CD14-positive monocyte (primary cell): Measurements from ENCODE around the gene DENND4C. TPM values are rescaled to one million over a fixed set of nuclear protein-coding genes. Genes with fewer than 3 reads are reported as not detected.

Experiments
- DNase-seq, 3 donors: peaks; one replicate each; pipeline ENCODE4 v3.0.0-alpha.2; 2011 to 2022
- H2AFZ ChIP-seq: 2 replicates; pipeline ENCODE4 v1.6.0; 2012; ENCODE audit warnings: mild to moderate bottlenecking, low read depth, low read length, inconsistent platforms; ENCODE audit not compliant: insufficient read depth, poor library complexity, severe bottlenecking
- H3K27ac ChIP-seq, 2 donors: 1 replicate in 1 of 2; 2 replicates in 1 of 2; pipeline ENCODE4 v1.5.1; 2012 to 2013; ENCODE audit warnings: low read length in 2 of 2, control low read depth in 1 of 2, inconsistent platforms in 1 of 2, low read depth in 1 of 2, mild to moderate bottlenecking in 1 of 2
- H3K27me3 ChIP-seq, 2 donors: one replicate each; pipeline versions ENCODE4 v1.6.0 to v1.6.1; 2011 to 2013; ENCODE audit warnings: low read length in 2 of 2; ENCODE audit not compliant: control insufficient read depth in 2 of 2, insufficient read depth in 2 of 2
- H3K36me3 ChIP-seq, 2 donors: replicated peaks in 1 of 2; 1 replicate in 1 of 2; 2 replicates in 1 of 2; pipeline versions ENCODE4 v1.5.1 to v1.6.1; 2012 to 2013; ENCODE audit warnings: low read length in 2 of 2, control low read depth in 1 of 2, inconsistent platforms in 1 of 2, mild to moderate bottlenecking in 1 of 2; ENCODE audit not compliant: insufficient read depth in 2 of 2, control insufficient read depth in 1 of 2
- H3K4me1 ChIP-seq, 2 donors: 1 replicate in 1 of 2; 2 replicates in 1 of 2; pipeline versions ENCODE4 v1.5.1 to v1.6.1; 2012 to 2013; ENCODE audit warnings: low read length in 2 of 2, control low read depth in 1 of 2, inconsistent platforms in 1 of 2, mild to moderate bottlenecking in 1 of 2, moderate library complexity in 1 of 2; ENCODE audit not compliant: insufficient read depth in 2 of 2, control insufficient read depth in 1 of 2
- H3K4me2 ChIP-seq: replicated peaks from 2 replicates; pipeline ENCODE3; 2012; ENCODE audit warnings: low read length, moderate library complexity, mild to moderate bottlenecking; ENCODE audit not compliant: poor library complexity, severe bottlenecking; ENCODE audit errors: extremely low read depth
- H3K4me3 ChIP-seq, 3 experiments: fragments of 200-600 bp in 1 of 3; sonication (generic) in 1 of 3; replicated peaks in 1 of 3; 1 replicate in 2 of 3; 2 replicates in 1 of 3; pipeline ENCODE4 v1.5.1; 2011 to 2013; ENCODE audit warnings: low read length in 3 of 3, mild to moderate bottlenecking in 3 of 3, control low read depth in 2 of 3, low read depth in 2 of 3, inconsistent platforms in 1 of 3, moderate library complexity in 1 of 3
- H3K79me2 ChIP-seq: 2 replicates; pipeline ENCODE4 v1.6.0; 2012; ENCODE audit warnings: mild to moderate bottlenecking, control low read depth, inconsistent platforms, low read length, moderate library complexity; ENCODE audit not compliant: insufficient read depth
- H3K9ac ChIP-seq: 2 replicates; pipeline ENCODE4 v1.6.0; 2017; ENCODE audit warnings: low read length, mild to moderate bottlenecking; ENCODE audit not compliant: insufficient read depth, poor library complexity, severe bottlenecking
- H3K9me3 ChIP-seq, 2 donors: replicated peaks in 1 of 2; 1 replicate in 1 of 2; 2 replicates in 1 of 2; pipeline versions ENCODE4 v1.5.1 to v1.6.1; 2012 to 2013; ENCODE audit warnings: low read length in 2 of 2, control low read depth in 1 of 2; ENCODE audit not compliant: control insufficient read depth in 1 of 2, insufficient read depth in 1 of 2
- H4K20me1 ChIP-seq: 2 replicates; pipeline ENCODE4 v1.6.0; 2012; ENCODE audit warnings: mild to moderate bottlenecking, low read length, control low read depth, moderate library complexity; ENCODE audit not compliant: insufficient read depth
- H3K27ac Mint-ChIP-seq, 7 donors: one replicate each; pipeline ENCODE4 v1.8.0; 2020; ENCODE audit warnings: mild to moderate bottlenecking in 7 of 7, mixed read lengths in 7 of 7, moderate library complexity in 6 of 7, inconsistent platforms in 2 of 7
- H3K27me3 Mint-ChIP-seq, 3 donors: one replicate each; pipeline ENCODE4 v1.8.0; 2021 to 2022; ENCODE audit warnings: low read depth in 3 of 3, mild to moderate bottlenecking in 3 of 3, mixed read lengths in 3 of 3, moderate library complexity in 3 of 3, inconsistent platforms in 1 of 3
- H3K36me3 Mint-ChIP-seq, 2 donors: one replicate each; pipeline ENCODE4 v1.8.0; 2020; ENCODE audit warnings: mixed read lengths in 2 of 2, inconsistent platforms in 1 of 2, mild to moderate bottlenecking in 1 of 2
- H3K4me1 Mint-ChIP-seq: one replicate; pipeline ENCODE4 v1.8.0; 2020; ENCODE audit warnings: mild to moderate bottlenecking, mixed read lengths
- H3K4me3 Mint-ChIP-seq, 2 donors: one replicate each; pipeline ENCODE4 v1.8.0; 2020; ENCODE audit warnings: mild to moderate bottlenecking in 2 of 2, mixed read lengths in 2 of 2, moderate library complexity in 1 of 2
- H3K9me3 Mint-ChIP-seq, 7 donors: one replicate each; pipeline ENCODE4 v1.8.0; 2020 to 2022; ENCODE audit warnings: mixed read lengths in 7 of 7, mild to moderate bottlenecking in 6 of 7, moderate library complexity in 6 of 7, inconsistent platforms in 2 of 7
- WGBS: methylation state at CpG from one replicate; pipeline ENCODE4 v1.1.5; 2013; ENCODE audit warnings: missing lambda C conversion rate; ENCODE audit not compliant: insufficient coverage; 5-methylcytosine and 5-hydroxymethylcytosine counted together
- intact Hi-C, 2 donors: fragments of 100-400 bp; cut with micrococcal nuclease; formaldehyde crosslinking; loops; one replicate each; pipeline versions ENCODE4 v1.15.0 to v1.15.1; 2023
- polyA plus RNA-seq, 3 donors: library from polyadenylated mRNA; depleted of rRNA in 1 of 3; unstranded in 2 of 3; stranded (reverse) in 1 of 3; fragments of 300-500 nt in 2 of 3; fragments of >200 nt in 1 of 3; fragmentation: Illumina TruSeq in 2 of 3; gene quantifications; 1 replicate in 2 of 3; 2 replicates in 1 of 3; pipeline ENCODE4 v1.2.3, GENCODE V29; 2012 to 2021
- TF ChIP-seq, protein P1 (sequence below): fragments of 200-600 bp; IDR thresholded peaks from one replicate; pipeline ENCODE4 v1.8.0; 2022; ENCODE audit warnings: antibody characterized with exemption, mild to moderate bottlenecking

DENND4C gene
- polyA plus RNA-seq, 3 donors, result 8.1 to 15.4 (median 12.7) TPM

DNA sequence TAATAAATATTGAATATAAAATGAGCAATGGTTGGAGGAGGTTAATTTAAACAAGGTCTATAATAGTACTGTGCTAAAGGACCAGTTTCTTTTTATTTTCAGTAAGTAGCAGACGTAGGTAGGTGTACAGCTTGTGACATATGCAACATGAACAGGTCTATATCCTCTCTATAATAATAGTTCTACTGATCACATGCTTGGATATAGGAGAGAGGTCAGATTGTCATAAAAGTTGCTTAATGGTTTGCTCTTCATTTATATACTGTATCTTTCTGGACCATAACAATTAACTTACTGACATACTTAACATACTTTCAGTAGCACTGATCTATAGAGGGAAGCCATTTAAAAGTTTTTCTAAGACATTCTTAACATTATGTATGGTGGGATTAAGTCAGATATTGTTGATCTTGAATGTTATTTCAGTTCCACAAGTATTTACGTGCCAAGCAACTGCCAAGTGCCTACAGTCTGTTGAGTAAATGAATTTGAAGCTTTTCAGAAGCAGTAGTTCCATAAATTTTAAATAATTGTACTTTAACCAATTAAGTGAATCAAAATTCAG lies 68.0 kb downstream of the DENND4C start:
- Mint-ChIP-seq H3K36me3 (peaks cover 37 to 53% of the 10 kb centered on the region in 2 donors), H3K9me3 (no peaks in the 10 kb centered on the region), H3K4me1 (no peaks in the 10 kb centered on the region), H3K27ac (no peak overlapping the region), H3K4me3 (no peak overlapping the region), H3K27me3 (no peaks in the 10 kb centered on the region)
- Histone ChIP-seq H3K4me1 (no peaks in the 10 kb centered on the region), H4K20me1 (no peaks in the 10 kb centered on the region), H3K4me3 (no peak overlapping the region), H3K27ac (no peak overlapping the region), H2AFZ (no peak overlapping the region), H3K27me3 (no peaks in the 10 kb centered on the region), H3K4me2 (no peak overlapping the region), H3K36me3 (peaks cover 43 to 89% of the 10 kb centered on the region in 2 donors), H3K79me2 (no peaks in the 10 kb centered on the region), H3K9me3 (no peaks in the 10 kb centered on the region), H3K9ac (no peak overlapping the region)
- TF ChIP-seq, protein P1, sequence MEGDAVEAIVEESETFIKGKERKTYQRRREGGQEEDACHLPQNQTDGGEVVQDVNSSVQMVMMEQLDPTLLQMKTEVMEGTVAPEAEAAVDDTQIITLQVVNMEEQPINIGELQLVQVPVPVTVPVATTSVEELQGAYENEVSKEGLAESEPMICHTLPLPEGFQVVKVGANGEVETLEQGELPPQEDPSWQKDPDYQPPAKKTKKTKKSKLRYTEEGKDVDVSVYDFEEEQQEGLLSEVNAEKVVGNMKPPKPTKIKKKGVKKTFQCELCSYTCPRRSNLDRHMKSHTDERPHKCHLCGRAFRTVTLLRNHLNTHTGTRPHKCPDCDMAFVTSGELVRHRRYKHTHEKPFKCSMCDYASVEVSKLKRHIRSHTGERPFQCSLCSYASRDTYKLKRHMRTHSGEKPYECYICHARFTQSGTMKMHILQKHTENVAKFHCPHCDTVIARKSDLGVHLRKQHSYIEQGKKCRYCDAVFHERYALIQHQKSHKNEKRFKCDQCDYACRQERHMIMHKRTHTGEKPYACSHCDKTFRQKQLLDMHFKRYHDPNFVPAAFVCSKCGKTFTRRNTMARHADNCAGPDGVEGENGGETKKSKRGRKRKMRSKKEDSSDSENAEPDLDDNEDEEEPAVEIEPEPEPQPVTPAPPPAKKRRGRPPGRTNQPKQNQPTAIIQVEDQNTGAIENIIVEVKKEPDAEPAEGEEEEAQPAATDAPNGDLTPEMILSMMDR, result no peak
- no CpG with 5 or more reads among the region's 2 CpGs for WGBS
- no peak for DNase-seq
- intact Hi-C loops, result no loop called here

DNA sequence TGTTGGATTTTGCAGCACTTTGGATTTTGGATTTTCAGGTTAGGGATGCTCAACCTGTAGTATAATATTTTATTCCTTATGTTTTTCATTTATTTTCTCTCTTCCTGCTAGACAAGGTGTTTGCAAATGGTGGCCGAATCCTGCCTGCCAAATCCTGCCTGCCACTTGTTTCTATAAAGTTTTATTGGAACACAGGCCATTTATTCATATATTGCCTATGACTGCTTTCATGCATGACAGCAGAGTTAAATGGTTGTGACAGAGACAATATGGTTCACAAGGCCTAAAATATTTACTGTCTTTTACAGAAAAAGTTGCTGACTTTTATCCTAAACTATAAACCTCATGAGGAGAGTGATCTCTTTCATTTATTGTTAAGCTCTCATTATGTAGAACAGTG lies 72.7 kb downstream of the DENND4C start:
- Histone ChIP-seq H4K20me1 (no peaks in the 10 kb centered on the region), H3K9me3 (no peaks in the 10 kb centered on the region), H3K27me3 (no peaks in the 10 kb centered on the region), H3K79me2 (no peaks in the 10 kb centered on the region), H2AFZ (no peak overlapping the region), H3K9ac (no peak overlapping the region), H3K4me3 (no peak overlapping the region), H3K4me1 (no peaks in the 10 kb centered on the region), H3K4me2 (no peak overlapping the region), H3K36me3 (peaks cover 38 to 66% of the 10 kb centered on the region in 2 donors), H3K27ac (no peak overlapping the region)
- H3K9me3 Mint-ChIP-seq, result no peaks in the 10 kb centered on the region
- no peak overlapping the region for H3K27ac Mint-ChIP-seq
- no CpG with 5 or more reads among the region's 1 CpG for WGBS
- H3K27me3 Mint-ChIP-seq, result no peaks in the 10 kb centered on the region
- intact Hi-C loops, result no loop called here
- no peak overlapping the region for H3K4me3 Mint-ChIP-seq
- no peak for DNase-seq
- H3K36me3 Mint-ChIP-seq, result peaks cover 38 to 52% of the 10 kb centered on the region in 2 donors
- TF ChIP-seq, protein P1, result no peak
- H3K4me1 Mint-ChIP-seq, result no peaks in the 10 kb centered on the region
